ENCODE measurements around the gene TENT5C.

Gene TENT5C

GRCh38 chr1:117611894-117612483 lies 6.1 kb downstream of the TENT5C start:
- H3K36me3 ChIP-seq, result no peaks in the 10 kb centered on the region
- H3K27ac ChIP-seq, result no peak overlapping the region
- intact Hi-C loops (cut with DNase I; ENCODE audit: low total_unique reads), result no loop called here
- H3K27me3 ChIP-seq, result no peaks in the 10 kb centered on the region
- no peak overlapping the region for H3K4me3 ChIP-seq
- H3K9me3 ChIP-seq, result no peaks in the 10 kb centered on the region
- no peak for DNase-seq
- TF ChIP-seq CTCF (IDR thresholded peaks at IDR 0.05), result no peak
- peaks cover 0 to 49% (median 25%) of the 10 kb centered on the region in 4 donors for H3K4me1 ChIP-seq

- Histone ChIP-seq H3K27me3 (no peaks in the 10 kb centered on the region), H3K4me3 (no peak overlapping the region), H3K36me3 (no peaks in the 10 kb centered on the region), H3K27ac (no peak overlapping the region), H3K9me3 (no peaks in the 10 kb centered on the region), H3K4me1 (peaks cover 0 to 42% (median 20%) of the 10 kb centered on the region in 4 donors)
- intact Hi-C loops (cut with DNase I; ENCODE audit: low total_unique reads), result no loop called here
- no peak for DNase-seq
- TF ChIP-seq CTCF (IDR thresholded peaks at IDR 0.05), result no peak
Observed at GRCh38 chr1:117612517-117613248, 6.8 kb downstream of the TENT5C start.

- H3K4me1 ChIP-seq, result peaks cover 0 to 35% (median 17%) of the 10 kb centered on the region in 4 donors
- H3K27me3 ChIP-seq, result no peaks in the 10 kb centered on the region
- intact Hi-C loops (cut with DNase I; ENCODE audit: low total_unique reads), result no loop called here
- H3K36me3 ChIP-seq, result no peaks in the 10 kb centered on the region
- H3K4me3 ChIP-seq, result no peak overlapping the region
- H3K9me3 ChIP-seq, result no peaks in the 10 kb centered on the region
- DNase-seq, result no peak
- H3K27ac ChIP-seq, result no peak overlapping the region
- TF ChIP-seq CTCF (IDR thresholded peaks at IDR 0.05), result no peak
Observed at GRCh38 chr1:117613249-117613968, 7.6 kb downstream of the TENT5C start.

- DNase-seq, result no peak
Observed at GRCh38 chr1:117613969-117614729, 8.3 kb downstream of the TENT5C start.

More at GRCh38 chr1:117613969-117614729, 8.3 kb downstream of the TENT5C start:
- TF ChIP-seq CTCF (IDR thresholded peaks at IDR 0.05), result no peak
- Histone ChIP-seq H3K36me3 (no peaks in the 10 kb centered on the region), H3K4me1 (peaks cover 0 to 29% (median 17%) of the 10 kb centered on the region in 4 donors), H3K27ac (no peak overlapping the region), H3K27me3 (no peaks in the 10 kb centered on the region), H3K9me3 (no peaks in the 10 kb centered on the region), H3K4me3 (no peak overlapping the region)
- intact Hi-C loops (cut with DNase I; ENCODE audit: low total_unique reads), result no loop called here

All from tibial artery (tissue), 4 donors.